OCI-LY7 (cell line): Measurements from ENCODE around the gene AREG.

Source experiments
- EZH2phosphoT487 ChIP-seq: fragments of 200-600 bp; sonication (generic); IDR thresholded peaks from 2 replicates; pipeline ENCODE4 v1.6.1; 2018; ENCODE audit warnings: low read depth, borderline replicate concordance, mild to moderate bottlenecking, mixed run types, antibody characterized with exemption, low read length, moderate library complexity, mixed read lengths
- TF ChIP-seq, protein P1 (sequence below): fragments of 200-600 bp; sonication (generic); conservative IDR thresholded peaks from 2 replicates; pipeline ENCODE4 v1.5.1; 2014; ENCODE audit warnings: mild to moderate bottlenecking, antibody characterized with exemption, low read length, moderate library complexity, mixed read lengths

DNA sequence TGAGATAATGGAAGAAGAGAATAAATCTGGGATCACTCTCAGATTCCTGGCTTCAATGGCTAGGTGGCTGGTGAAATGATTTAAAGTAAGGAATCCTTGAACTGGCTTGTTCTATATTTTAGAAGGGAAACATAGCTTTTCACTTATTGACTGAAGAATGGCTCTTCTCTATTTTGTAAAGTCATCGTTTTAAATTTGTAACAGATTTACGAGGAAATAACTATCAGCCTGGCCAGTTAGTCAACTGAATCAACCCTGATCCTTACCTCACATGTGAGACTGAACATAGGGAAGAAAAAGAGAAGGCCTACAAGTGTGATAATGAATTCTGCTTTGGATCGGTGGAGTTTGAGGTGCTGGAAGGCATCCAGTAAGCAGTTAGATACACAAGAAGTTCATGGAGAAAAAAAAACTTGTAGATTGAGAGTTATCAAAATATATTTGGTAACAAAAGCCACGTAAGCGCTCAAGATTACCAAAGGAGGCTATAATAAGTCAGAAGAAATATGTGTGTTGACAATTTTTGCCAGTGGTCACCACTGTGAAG, 12.0 kb downstream of the AREG start:
- TF ChIP-seq, protein P1, sequence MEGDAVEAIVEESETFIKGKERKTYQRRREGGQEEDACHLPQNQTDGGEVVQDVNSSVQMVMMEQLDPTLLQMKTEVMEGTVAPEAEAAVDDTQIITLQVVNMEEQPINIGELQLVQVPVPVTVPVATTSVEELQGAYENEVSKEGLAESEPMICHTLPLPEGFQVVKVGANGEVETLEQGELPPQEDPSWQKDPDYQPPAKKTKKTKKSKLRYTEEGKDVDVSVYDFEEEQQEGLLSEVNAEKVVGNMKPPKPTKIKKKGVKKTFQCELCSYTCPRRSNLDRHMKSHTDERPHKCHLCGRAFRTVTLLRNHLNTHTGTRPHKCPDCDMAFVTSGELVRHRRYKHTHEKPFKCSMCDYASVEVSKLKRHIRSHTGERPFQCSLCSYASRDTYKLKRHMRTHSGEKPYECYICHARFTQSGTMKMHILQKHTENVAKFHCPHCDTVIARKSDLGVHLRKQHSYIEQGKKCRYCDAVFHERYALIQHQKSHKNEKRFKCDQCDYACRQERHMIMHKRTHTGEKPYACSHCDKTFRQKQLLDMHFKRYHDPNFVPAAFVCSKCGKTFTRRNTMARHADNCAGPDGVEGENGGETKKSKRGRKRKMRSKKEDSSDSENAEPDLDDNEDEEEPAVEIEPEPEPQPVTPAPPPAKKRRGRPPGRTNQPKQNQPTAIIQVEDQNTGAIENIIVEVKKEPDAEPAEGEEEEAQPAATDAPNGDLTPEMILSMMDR, result no peak
- no peak for TF ChIP-seq EZH2phosphoT487
